Stimulated activated CD8-positive, alpha-beta memory T cell treated with anti-CD3 and anti-CD28 coated beads, Interleukin-2, amount 100 ng/mL, for 48 hours (primary cell): ENCODE data around the gene FKBP2.

Experiments
- DNase-seq, 2 donors: peaks; one replicate each; pipeline ENCODE4 v3.0.0-alpha.2; 2020; ENCODE audit warnings: low read depth in 2 of 2

Gene FKBP2

DNA sequence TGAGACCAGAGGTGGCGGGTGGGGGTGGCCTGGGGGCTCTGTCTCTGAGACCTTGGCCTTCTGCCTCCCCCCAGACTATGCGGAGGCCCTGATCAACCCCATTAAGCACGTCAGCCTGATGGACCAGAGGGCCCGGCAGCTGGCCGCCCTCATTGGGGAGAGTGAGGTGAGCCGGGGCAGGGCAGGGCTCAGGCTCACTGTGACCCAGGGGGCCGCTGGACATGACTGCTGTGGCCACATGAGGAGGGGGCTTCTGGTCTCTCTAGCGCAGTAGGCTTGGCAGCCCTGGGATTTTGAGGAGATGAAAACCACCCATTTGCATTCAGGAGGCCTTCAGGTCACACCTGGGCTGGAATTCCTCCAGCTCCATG lies 23.0 kb downstream of the FKBP2 start:
- DNase-seq, result no peak

- DNase-seq, result no peak
These were observed 23.5 kb downstream of the FKBP2 start for GRCh38 chr11:64264371-64264852.

DNA sequence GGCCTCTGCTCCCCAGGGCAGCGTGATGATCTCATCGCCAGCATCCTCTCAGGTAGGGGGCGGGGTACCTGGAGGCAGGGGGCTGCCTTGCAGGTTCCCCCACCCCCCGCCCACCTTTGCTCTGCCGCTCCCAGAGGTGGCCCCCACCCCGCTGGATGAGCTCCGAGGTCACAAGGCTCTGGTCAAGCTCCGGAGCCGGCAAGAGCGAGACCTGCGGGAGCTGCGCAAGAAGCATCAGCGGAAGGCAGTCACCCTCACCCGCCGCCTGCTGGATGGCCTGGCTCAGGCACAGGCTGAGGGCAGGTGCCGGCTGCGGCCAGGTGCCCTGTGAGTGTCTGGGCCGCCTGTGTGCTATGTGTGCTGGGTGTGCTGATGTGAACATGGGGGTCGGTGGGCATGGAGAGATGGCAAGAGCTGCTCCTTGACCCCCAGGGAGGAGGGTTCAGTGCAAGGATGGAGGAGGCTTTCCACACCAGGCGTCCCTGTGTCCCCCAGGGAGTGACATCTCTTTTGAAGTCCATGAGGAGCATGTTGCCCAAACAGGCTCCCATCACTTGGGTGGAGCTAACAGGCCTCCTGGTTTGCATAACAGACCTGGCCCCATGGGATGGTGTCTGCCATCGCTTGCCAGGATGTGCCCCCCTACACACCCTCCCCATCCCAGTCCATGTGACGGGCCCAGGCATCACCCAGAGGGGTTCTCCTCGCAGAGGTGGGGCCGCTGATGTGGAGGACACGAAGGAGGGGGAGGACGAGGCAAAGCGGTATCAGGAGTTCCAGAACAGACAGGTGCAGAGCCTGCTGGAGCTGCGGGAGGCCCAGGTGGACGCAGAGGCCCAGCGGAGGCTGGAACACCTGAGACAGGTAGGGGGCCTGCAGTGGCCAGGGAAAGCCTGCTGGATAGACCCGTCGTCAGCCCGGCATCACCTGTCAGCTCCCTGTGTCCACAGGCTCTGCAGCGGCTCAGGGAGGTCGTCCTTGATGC lies 24.6 kb downstream of the FKBP2 start:
- DNase-seq, result no peak

DNA sequence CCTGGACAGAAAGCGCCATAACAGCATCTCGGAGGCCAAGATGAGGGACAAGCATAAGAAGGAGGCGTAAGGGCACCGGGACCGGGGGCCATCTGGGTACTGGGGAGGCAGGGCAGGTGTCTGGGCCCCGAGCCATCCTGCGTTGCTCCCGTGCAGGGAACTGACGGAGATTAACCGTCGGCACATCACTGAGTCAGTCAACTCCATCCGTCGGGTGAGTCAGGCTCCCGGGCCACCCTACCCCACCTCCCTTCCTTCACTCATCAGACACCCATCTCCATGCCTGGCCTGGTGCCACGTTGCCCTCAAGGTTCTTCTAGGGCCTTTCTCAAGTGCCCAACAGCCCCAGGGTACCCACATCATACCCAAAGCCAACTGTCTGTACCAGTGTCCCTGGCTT lies 25.4 kb downstream of the FKBP2 start:
- no peak for DNase-seq

- DNase-seq, result no peak
These were observed 26.5 kb downstream of the FKBP2 start for GRCh38 chr11:64267207-64267945.

DNA sequence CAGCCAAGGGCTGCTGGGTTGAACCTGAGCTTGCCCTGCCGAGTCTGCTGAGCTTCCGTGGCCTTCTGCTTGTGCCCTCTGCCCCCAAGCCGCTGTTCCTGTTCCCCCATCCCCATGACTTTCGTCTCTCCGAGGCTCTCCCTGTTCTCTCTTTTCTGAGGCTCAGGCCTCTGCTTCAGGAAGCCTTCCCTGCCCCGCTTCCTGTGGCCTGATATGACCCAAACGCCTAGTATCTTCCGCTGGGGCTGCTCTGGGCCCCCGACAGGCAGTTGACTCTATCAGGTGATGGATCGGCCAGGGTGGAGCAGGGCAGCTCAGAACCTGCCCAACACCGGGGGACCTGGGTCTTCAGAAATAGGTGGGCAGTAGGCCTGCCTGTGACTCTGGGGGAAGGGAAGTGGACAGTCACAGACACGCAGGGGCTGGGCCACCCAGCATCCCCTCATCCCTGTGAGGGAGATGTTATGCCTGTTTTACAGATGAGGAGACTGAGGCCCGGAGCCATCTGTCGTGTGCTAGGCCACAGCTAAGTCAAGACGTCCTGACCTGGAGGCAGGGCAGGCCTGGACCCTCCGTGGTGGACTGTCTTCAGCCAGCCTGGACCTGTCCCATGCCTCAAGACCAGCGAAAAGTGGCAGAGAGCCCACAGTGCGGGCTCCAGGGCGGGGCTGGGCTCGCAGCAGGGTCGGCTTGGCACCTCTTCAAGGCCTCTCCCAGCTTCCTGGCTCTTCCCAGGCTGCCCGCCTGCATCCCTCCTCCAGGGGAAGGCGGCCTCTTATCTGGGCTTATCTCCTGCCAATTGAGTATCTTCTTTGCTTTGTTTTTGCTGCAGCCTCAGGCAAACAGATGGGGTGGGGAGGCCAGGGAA lies 27.4 kb downstream of the FKBP2 start:
- no peak for DNase-seq

DNA sequence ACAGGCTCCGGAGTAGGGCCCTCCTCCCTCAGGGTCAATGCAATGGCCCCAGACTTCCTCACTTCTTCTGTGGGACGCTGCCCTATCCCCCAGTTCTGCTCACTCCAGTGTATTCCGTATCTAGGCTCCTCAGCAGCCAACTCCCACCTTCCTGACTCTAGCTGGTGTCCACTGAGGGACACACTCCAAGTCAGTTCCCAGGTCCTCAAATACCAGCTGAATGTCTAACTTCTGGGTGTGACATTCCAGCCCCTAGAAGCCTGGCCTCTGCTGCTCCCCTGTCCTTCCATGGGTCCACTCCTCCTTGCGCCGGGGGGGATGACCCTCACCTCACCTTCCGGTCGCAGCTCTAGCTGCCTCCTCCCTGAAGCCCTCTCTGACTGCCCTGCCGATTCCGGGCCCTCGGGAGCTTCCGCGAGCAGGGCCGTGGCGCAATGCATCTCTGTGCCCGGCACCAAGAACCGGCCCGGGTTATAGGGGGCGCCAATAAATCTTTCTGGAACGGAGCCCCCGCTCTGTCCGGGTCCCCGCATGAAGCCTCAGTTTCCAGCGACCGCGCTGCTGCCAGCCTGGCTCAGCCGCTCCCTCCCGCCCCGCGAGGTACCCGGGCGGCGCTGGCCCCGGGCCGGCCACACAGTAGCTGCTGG lies 28.1 kb downstream of the FKBP2 start:
- DNase-seq, result peak in 1 of 2 donors; percentile 45

GRCh38 chr11:64269540-64270220 lies 28.8 kb downstream of the FKBP2 start:
- peak; percentile 96 to 98 for DNase-seq

GRCh38 chr11:64275031-64275800 lies 34.3 kb downstream of the FKBP2 start:
- DNase-seq, result no peak

DNA sequence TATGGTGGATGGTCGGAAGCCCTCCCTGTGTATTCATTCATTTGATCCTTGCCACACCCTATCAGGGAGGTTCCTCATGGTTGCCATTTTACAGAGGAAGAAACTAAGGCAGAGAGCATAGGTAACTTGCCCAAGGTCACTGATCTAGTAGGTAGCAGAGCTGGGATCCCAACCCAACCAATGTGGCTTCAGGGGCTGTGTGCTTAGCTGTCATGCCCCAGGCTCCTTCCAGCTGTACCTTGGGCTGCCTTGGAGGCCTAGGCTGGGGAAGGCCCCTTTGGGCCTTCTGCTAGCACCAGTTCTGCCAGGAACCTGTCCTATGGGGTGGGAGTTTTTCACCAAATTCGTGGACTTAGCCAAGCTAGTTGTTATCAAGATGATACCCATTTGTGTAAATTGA lies 34.9 kb downstream of the FKBP2 start:
- no peak for DNase-seq

- no peak for DNase-seq
These were observed 35.9 kb downstream of the FKBP2 start for GRCh38 chr11:64276653-64277431.

- no peak for DNase-seq
These were observed 37.8 kb downstream of the FKBP2 start for GRCh38 chr11:64278576-64279190.

DNA sequence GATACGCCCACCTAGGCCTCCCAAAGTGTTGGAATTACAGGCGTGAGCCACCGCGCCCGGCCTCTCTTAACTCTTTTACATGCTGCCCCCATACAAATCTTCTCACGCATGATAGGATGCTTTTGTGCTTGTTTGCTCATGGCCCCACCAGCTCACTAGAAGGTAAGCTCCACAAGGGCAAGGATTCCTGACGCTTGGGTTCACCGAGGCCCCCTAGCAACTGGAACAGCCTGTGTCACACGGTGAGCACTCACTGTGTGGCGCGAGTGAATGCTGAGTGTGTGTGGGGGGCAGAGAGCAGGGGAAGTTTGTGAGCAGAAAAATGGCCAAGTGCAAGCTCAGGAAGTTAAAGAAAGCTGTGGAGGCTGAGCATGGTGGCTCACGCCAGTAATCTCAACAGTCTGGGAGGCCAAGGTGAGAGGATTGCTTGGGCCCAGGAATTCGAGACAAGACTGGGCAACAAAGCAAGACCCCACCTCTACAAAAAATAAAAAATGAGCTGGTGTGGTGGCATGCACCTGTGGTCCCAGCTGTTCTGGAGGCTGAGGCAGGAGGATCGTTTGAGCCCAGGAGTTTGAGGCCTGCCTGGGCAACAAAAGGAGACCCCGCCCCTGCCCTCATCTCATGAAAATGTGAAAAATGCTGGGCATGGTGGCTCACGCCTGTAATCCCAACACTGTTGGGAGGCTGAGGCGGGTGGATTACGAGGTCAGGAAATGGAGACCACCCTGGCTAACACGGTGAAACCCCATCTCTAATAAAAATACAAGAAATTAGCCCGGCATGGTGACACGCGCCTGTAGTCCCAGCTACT lies 41.3 kb downstream of the FKBP2 start:
- no peak for DNase-seq

DNA sequence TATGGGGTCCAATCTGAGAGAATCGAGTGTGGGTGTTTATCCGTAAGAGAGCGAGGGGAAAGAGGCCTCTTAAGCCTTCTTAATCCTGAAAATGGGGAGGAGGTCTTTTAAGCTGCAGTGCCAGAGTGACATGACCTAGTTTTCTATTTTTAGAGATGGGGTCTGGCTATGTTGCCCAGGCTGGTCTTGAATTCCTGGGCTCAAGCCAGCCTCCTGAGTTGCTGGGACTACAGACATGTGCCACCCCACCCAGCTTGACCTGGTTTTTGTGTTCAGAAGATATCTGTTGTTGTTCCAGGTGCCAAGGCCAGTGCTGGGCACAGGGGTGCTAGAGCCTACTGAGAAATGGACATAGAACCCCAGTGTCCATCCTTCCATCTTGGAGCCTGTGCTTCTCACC lies 42.2 kb downstream of the FKBP2 start:
- no peak for DNase-seq

DNA sequence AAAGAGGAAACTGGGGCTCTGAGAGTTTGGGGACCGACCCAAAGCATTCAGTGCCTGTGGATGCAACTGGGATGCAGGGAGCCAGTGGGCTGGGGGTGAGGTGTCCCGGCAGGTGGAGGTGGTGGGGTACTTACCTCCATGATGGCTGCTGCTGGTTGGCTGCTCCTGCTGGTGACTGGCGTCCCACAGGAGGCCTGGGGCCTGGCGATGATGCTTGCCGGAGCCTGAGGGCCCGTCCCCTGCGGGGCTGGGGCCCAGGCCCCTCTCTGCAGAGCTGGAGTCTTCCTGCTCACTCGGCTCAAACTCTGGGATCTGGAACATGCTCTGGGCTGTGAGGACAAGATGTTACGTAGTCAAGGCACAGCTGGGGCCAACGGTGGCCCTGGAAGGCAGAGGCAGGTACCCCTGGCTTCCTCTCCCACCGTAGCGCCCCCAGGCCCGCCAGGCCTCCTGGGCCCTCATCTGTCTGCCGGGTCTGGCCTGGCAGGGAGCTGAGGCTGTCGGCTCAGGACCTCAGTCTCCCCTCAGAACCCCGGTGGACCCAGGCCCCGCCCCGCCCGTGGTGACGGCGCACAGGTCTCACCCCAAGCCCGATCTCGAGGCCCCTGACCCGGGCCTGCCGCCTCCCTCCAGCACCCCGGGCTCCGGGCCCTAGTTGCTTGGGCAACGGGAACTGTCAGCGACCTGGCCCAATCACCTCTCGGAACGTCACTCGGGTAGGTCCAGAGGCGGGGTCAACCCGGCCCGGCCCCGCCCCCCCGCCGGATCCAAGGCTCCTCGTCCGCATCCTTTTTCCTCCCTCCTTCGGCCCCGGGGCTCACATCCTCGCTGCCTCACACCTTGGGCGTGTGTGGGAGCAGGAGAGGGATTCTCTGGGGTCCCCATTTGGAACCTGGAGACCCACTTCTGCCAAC lies 43.4 kb downstream of the FKBP2 start, which contains the start of gene BAD:
Gene BAD, minus strand, starts transcription at position 618 of the 914 bp plus-strand sequence. Its CDS starts 297 bp downstream, at position 321.
- DNase-seq, result peak; percentile 88 to 93
